Mesenteric fat pad (tissue), 1 donor: ENCODE results near the gene CIAO3. TPM values are rescaled to one million over a fixed set of nuclear protein-coding genes. Genes with fewer than 3 reads are reported as not detected.
"Not testable (repeated sequence)": the region's sequence is repeated elsewhere in the genome, so short reads cannot be mapped to it uniquely, and the experiment has no call there.

Experiments
- DNase-seq: peaks from one replicate; pipeline ENCODE4 v3.0.0-alpha.2; 2020; ENCODE audit warnings: low spot score
- total RNA-seq: library from RNA; stranded (reverse); fragmentation: NEBNext Ultra II Directional; extraction: Animal tissue kit (Norgen Biotek cat#: 25700); gene quantifications from one replicate; pipeline ENCODE4 v1.2.1, GENCODE V29; 2021
- donor health status: DM: yes; HTN: yes; CAD: no.

The CIAO3 gene
- total RNA-seq, 1 donor from 2014 or later, result 21.0 TPM

DNA sequence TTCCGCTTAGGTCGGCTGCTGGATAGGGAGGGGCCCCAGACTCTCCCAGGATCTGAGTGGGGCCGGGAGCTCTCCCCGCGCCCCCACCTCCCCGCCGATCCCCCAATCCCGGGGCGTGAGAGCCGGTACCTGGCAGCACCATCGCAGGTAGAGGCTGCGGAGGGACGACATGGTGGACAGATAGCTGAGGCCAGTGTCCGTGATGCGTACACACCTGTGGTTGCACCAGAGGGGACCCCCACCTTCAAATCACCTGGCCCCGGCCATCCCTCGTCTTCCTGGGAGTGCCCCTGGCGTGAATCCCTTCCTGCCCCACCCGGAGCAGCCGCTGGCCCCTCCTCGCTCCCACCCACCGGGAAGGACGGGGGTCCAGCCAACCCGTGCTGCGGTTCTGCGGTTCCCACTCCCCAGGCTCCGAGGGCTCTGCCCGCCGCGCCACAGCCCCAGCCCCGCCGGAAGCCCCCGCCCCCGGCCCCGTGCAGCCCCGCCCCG, 45.9 kb downstream of the CIAO3 start:
- no peak for DNase-seq

DNA sequence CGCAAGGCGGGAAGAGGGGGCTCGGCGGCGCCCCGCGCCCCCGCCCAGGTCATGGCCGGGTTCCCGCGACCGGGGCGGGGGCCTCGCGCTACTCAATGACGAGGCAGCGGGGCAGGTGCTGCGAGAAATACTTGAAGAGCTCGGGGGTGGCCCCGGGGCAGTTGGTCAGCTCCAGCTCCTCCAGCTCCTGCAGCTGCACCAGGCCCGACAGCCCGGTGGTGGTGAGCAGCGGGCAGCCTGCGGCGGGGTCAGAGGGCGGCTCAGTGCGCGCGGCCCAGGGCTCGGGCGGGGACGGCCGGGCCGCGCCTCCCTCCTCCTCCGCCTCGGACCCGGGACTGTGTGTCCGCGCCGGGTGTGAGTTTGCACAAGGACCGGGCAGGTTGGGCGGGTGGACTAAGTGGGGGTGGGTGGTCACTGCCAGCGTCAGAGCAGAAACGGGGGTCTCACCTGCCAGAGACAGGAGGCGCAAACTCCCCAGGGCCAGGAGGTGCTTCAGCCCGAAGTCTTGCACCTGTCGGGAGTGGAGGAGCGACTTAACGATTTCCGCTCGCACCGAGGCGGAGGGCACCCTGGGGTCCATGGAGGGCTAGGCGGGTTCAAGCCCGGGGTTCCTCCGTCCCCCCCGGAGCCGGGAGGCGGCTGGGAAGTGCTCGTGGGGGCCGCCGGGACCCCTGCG, 46.5 kb downstream of the CIAO3 start:
- DNase-seq, result no peak

DNA sequence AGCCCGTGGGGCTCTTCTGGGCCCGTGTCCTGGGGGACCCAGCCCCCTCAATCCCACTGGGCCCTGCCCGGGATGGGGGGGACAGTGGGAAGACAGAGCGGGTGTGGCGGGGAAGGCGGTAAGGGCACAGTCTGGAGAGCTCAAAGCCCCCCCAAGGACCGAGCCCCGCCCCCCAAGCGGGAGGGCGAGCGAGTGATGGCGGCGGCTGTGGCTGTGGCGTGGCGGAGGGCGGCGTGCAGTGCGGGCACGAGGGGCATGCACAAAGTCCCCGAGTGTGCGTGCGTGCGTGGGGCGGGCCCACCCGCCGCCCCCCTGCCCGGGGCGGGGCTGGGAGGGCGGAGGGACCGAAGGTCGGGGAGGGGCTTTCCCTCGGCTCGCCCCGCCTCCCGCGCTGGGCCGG, 47.0 kb downstream of the CIAO3 start:
- DNase-seq, result no peak

DNA sequence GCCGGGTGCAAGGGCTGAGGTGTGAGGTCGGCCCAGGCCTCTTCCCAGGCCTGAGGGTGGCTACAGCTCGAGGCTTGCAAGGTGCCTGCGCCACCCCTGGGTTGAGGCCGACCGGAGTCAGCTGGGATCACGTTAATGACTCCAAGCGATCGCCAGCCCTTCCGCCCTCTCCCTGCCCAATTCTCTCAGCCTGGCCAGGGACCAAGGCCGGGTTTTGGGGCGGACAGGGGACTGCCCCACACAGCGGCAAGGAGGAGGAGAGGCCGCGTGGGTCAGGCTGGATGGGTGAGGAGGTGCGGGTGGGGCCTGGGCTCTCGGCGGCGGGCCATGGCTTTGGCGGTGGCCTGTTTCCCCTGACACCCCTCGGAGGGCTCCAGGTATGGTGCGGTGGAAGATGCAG, 47.4 kb downstream of the CIAO3 start:
- DNase-seq, result no peak

GRCh38 chr16:692356-693108, 48.3 kb downstream of the CIAO3 start:
- DNase-seq, result no peak

- DNase-seq, result not testable (repeated sequence)
These were observed 49.6 kb downstream of the CIAO3 start for GRCh38 chr16:691242-691641.

- DNase-seq, result no peak
These were observed 51.5 kb downstream of the CIAO3 start for GRCh38 chr16:689175-689897.

- DNase-seq, result no peak
These were observed 53.3 kb downstream of the CIAO3 start for GRCh38 chr16:687499-687898.

DNA sequence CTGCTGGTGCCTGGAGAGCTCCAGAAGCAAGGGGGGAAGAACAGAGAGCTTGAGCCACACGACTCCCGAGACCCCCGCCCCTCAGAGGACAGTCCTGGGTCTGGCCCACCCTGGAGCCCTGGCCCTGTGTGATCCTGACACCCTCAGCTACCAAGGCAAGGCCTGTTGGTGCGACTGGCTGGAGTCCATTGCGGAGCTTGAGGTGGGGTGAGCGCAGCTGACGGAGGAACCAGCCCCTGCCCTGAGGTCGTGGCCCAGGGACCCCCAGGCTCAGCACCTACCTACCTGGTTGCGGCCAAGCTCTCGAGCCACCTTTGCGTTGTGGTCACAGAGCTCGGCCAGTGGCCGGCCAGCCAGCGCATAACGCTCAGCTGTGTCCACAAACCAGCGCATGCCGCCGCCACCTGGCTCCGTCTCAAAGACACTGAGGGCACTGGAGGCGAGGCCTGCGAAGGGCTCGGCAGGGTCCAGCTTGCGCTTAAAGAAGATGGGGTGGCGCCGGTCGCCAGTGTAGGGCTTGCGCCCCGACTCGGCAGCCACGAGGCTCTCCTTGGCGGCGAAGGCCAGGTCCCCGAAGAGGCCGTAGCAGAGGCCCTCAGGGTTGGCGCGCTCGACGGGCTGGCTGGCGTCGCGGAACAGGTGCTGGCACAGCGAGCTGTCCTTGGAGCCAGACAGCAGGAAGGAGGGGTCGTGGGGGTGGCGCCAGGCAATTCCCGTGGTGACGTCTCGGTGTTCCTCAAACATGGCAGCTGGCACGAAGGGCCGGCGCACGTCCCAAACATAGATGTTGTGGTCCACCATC, 54.1 kb downstream of the CIAO3 start:
- no peak for DNase-seq

DNA sequence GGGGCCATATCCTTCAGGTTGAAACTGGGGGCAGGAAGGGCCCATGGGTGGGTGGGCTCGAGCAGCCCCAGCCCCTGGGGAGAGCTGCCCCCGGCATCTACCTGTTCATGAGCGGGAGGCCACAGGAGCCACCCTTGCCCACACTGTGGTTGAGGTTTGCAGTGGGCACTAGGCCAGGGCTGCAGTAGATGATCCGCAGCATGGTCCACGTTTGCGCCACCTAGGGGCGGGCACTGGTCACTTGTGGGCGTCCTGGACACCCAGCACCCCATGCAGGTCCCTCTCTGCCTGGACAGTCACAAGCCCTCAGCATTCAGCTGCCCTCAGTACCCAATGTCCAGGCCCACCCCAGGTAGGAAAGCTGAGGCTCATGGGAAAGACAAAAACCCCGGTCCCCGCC, 54.8 kb downstream of the CIAO3 start:
- no peak for DNase-seq

DNA sequence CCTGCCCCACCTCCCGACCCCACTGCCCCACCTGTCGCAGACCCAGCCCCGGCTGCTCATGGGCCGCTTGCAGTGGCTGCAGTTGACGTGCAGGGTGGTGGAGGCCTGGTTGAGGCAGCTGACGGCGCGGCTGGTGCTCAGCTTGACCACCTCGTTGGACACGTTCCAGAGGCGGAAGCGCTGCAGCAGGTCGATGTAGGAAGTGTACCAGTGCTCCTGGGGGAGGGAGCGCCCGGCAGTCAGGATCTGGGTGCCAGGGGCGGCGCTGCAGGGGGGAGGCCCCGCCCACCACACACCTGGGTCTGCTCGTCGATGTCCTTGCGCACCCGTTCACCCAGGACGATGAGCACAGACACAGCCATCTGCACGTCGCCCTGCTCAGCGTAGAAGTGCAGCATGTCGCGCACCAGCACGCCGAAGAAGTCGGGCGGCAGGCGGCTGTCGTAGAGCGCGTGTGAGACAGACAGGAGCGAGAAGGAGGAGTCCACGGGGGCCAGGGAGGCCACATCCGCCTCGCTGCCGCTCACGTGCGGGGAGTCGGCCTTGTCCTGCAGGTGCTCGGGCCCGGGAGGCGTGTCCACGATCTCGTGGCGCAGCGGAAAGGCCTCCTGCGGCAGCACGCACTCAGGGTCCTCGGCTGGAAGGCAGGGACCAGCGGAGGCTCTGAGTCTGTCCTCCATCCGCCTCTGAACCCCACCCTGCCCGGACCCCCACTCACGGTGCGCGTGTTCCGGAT, 55.7 kb downstream of the CIAO3 start:
- no peak for DNase-seq

DNA sequence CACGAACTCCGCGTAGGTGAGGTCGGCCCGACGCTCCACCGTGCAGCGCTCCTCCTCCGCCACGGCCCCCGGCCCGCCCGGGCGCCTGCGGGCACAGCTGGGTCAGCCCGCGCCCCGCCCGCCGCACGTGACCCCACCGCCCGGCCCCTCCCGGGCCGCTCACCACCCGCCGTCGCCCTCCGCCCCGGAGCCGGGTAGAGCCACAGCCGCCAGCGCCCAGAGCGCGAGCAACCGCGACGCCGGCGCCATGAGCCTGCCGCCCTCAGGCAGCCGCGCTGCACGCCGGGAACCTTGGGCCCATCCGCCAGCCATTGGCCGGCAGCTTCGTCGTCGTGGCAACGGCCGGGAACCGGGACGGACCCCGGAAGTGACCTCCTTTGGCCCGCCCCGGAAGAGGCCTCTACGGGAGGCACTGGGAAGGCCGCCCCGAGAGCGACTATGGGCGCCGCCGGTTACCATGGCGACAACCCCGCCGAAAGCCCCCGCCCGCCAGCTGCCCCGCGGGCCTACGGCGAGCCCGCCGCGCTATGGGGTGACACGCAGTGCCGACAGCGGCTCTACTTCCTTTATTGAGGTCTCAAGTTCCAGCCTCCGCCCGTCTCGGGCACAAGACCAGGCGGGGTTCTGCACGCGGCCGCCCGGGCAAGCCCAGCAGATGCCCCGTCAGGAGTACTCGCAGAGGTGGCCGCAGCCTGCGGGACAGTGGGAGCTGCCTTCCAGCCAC, 56.6 kb downstream of the CIAO3 start, which contains the start of gene JMJD8:
JMJD8 (minus strand) TSS at position 264 of the 724 bp plus-strand sequence; CDS start at position 249, 15 bp downstream.
- peak; percentile 99 for DNase-seq

- DNase-seq, result no peak
These were observed 57.3 kb downstream of the CIAO3 start for GRCh38 chr16:683396-684070.

GRCh38 chr16:682493-683395, 58.1 kb downstream of the CIAO3 start:
- no peak for DNase-seq

DNA sequence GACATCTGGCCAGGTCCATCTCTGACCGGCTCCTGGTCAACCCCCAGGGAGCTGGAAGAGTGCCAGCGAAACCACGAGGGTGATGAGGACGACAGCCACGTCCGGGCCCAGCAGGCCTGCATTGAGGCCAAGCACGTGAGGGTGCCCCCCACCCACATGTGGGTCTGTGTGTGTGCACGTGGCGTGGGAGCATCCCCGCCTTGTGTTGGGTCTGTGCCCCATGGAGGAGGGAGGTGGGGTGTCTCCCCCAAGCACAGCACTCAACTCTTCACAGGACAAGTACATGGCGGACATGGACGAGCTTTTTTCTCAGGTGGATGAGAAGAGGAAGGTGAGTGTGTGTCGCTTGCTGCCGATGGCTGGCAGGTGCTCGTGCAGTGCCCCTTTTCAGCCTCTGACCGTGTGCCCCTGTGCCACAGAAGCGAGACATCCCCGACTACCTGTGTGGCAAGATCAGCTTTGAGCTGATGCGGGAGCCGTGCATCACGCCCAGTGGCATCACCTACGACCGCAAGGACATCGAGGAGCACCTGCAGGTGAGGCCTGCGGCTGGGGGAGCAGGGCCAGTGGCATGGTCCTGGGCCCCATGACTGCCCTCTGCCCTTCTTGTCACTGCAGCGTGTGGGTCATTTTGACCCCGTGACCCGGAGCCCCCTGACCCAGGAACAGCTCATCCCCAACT, 58.9 kb downstream of the CIAO3 start:
- DNase-seq, result no peak

DNA sequence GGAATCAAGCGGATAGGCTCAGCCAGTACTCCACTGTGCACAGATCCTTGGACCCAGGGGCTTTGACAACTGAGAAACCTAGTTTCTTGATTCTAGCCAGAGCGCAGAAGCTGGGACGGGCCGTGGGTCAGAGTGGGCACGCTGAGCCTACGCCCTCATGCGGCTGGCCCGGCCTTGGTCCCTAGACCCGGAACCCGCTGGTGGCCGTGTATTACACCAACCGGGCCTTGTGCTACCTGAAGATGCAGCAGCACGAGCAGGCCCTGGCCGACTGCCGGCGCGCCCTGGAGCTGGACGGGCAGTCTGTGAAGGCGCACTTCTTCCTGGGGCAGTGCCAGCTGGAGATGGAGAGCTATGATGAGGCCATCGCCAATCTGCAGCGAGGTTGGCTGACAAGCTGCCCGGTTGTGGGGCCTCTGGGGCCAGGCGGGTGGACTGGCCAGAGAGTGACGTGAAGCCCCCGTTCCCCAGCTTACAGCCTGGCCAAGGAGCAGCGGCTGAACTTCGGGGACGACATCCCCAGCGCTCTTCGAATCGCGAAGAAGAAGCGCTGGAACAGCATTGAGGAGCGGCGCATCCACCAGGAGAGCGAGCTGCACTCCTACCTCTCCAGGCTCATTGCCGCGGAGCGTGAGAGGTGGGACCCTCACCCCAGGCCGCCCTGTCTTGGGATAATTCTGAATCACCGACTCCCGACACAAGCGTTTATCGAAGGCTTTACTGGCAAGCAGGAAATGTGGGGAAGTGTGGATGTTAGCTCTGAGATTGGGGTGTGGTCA, 59.6 kb downstream of the CIAO3 start:
- DNase-seq, result no peak

GRCh38 chr16:680625-680945, 60.2 kb downstream of the CIAO3 start:
- DNase-seq, result no peak
